HCEC 1CT (cell line): ENCODE results near the gene UBE2N.

Experiments used
- DNase-seq: peaks from one replicate; pipeline ENCODE4 v3.0.0-alpha.2; 2017

Gene UBE2N, protein sequence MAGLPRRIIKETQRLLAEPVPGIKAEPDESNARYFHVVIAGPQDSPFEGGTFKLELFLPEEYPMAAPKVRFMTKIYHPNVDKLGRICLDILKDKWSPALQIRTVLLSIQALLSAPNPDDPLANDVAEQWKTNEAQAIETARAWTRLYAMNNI

DNA sequence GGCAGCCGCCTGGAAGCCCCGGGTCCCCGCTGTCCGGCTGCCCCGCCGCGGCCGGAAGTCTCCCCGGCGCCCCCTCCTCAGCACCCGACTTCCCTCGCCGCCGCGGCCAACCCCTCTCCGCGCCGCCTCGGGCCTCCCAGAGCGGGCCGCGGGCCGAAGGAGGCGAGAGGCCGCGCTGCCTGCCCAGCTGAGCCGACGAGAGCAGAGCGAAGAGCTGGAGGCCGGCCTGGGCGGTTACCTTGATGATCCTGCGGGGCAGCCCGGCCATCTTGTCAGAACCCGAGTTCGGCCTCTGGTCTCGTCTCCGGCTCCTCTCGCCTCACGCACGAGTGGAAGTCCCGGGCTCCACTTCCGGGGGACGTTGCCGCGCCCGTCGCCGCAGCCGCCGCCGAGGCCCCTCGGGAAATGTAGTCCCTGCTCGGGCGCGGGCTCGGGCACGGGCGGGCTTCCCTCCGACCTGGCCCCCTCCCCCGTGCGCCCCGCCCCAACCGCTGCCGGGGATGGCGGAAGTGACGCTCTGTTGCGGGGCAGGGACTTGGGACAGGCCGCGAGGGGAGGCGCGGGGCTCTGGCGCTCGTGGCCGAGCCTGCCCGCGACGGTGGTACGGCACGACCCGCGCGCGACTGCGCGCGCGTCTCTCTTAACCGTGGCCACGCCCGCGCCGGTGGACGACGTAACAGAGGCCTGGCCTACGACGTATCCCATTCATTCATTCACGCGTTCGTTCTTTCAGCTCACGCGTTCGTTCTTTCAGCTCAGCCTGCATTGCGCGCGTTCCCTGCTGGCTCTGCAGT is at the start of gene UBE2N:
Gene UBE2N, minus strand, starts transcription at position 331 of the 794 bp plus-strand sequence. Its CDS starts 63 bp downstream, at position 268.
- DNase-seq = peak; percentile 94

GRCh38 chr12:93484315-93484981 is 42.7 kb upstream of the UBE2N start:
- peak; percentile 65 for DNase-seq

DNA sequence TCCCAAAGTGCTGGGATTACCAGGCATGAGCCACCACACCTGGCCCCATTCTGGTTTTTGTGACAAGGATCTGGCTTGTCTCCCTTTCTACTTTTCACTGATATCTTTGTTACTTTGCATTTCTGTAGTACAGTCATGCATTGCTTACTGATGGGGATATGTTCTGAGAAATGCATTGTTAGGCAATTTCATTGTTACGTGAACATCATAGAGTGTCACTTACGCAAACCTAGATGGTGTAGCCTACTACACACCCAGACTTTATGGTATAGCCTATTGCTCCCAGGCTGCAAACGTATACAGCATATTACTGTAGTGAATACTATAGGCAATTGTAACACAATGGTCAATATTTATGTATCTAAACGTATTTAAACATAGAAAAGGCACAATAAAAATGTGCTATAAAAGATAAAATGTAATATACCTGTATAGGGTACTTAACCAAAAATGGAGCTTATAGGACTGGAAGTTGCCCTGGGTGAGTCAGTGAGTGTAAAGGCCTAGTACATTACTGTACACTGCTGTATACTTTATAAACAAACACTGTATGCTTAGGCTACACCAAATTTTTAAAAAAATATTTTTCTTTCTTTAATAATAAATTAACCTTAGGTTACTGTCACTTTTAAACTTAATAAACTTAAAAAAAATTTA is 41.5 kb upstream of the UBE2N start:
- DNase-seq = no peak

- no peak for DNase-seq
Observed at GRCh38 chr12:93482721-93483120, 41.0 kb upstream of the UBE2N start.

DNA sequence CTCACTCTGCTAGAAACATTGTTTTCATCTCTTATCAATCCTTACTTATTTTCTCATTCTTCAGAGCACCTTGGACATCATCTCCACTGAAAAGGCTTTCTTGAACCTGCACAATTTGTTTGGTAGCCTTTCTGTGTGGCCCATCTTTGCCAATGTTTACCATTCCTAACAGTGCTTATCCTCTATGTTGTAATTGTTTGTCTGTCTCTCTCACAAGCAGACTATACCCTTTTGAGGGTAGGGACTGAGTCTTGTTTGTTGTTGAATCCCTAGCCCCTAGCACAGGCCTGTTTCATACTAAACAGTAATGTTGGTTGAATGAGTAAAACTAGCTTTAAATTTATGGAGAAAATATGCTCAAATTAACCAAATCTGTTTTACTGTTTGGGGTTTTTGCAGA is 34.8 kb upstream of the UBE2N start:
- DNase-seq = no peak

GRCh38 chr12:93469386-93469785 is 27.6 kb upstream of the UBE2N start:
- DNase-seq = no peak

GRCh38 chr12:93468008-93468371 is 26.2 kb upstream of the UBE2N start:
- no peak for DNase-seq

DNA sequence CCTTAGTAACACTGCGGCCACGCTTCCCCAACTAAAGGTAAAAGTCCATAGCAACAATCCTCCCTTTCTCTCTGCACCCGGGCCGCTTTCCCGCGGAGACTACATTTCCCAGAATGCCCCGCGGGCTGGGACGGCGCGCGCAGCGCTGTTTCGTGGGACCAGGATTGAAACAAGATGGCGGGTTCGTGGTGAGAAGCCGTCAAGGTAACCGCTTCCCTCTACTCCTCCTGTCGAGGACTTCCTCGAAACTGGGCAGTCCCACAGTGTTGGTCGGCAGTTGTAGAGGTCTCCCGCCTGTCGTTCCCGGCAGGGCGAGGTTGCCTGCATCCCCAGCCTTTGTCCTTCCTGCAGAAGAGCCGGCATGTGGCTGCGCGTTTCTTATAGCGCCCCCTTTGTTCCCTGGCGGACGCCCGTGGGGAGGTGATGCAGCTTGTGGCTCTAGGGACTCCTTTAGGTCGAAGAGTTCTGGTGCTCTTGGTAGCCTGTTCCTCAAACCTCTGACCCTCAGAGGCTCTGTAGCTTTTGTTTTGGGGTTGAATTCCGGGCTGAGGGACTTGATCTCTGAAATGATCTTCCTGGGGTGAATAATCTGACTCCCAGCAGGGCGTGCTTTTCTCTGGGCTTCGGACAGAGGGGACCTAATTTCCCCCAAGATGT is 25.7 kb upstream of the UBE2N start, which contains the start of gene MRPL42:
Gene MRPL42, plus strand, starts transcription at position 164 of the 657 bp plus-strand sequence. CDS start 1,772 bp downstream, outside the sequence.
- peak; percentile 84 for DNase-seq

DNA sequence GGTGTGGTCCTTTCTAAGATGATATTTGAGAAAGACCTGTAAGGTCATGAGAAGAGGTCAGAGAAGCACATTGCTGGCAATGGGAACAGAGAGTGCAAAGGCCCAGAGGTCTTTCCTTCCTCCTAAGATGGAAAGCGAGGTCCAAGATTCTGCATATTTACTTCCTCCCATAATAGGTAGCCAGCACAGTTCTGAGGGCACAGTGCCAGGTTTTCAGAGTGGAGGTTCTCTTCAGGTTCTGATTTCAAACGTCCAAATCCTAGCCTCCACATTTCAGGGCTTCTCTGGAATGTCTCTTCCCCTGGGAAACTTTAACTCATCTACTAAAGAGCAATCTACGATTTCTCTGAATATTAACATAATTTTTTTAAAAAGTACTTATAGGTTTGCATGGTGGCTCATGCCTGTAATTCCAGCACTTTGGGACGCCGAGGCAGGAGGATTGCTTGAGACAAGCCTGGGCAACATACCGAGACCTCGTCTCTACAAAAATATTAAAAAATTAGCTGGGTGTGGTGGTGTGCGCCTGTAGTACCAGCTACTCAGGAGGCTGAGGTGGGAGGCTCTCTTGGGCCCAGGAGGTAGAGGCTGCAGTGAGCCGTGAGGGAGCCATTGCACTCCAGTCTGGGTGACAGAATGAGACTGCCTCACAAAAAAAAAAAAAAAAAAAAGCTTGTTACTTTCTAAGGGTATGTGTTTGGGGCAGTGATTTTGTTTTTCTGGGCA is 25.0 kb upstream of the UBE2N start:
- DNase-seq = no peak

DNA sequence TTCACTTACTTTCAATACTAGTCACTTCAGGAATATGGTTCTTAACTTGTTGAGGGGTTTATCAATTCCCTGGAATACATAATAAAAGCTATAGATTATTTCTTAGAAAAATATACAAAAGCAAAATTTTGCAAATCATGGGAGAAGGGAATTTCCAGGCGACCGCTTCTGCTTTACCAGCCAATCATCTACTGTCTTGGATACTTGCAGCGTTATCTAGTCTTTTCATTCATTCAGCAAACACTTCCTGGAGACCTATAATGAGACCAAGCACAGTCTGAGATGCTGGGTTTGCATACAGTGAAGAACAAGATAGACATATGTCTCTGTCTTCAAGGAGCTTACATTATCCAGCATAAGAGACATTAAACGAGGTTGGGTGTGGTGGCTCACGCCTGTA is 24.1 kb upstream of the UBE2N start:
- DNase-seq = no peak

DNA sequence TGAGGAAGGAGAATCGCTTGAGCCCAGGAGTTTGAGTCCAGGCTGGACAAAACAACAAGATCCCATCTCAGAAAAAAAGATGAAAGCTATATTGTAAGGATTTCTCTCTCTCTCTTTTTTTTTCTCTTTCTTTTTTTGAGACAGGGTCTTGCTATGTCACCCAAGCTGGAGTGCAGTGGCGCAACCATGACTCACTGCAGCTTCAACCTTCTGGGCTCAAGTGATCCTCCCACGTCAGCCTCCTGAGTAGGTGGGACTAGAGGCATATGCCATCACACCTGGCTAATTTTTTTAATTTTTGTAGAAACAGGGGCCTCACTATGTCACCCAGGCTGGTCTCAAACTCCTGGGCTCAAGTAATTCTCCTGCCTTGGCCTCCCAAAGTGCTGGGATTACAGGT is 19.8 kb upstream of the UBE2N start:
- no peak for DNase-seq

DNA sequence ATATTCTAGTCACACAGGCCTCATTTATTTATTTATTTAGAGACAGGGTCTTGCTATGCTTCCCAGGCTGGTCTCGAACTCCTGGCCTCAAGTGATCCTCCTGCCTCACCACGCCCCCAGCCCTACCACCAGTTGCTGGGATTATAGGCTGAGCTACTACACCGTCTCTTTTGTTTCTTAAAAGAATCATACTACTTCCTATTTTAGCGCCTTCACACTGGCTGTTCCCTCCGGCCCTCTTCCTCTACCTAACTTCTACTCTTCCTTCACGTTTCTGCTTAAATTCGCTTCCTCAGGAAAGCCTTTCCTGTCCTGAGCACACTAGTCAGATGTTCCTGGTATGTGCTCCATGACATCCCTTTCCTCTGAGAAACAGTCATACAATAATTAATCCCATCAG is 19.2 kb upstream of the UBE2N start:
- DNase-seq = no peak

GRCh38 chr12:93460003-93460402 is 18.3 kb upstream of the UBE2N start:
- DNase-seq = no peak

- no peak for DNase-seq
Observed at GRCh38 chr12:93459097-93459496, 17.4 kb upstream of the UBE2N start.

DNA sequence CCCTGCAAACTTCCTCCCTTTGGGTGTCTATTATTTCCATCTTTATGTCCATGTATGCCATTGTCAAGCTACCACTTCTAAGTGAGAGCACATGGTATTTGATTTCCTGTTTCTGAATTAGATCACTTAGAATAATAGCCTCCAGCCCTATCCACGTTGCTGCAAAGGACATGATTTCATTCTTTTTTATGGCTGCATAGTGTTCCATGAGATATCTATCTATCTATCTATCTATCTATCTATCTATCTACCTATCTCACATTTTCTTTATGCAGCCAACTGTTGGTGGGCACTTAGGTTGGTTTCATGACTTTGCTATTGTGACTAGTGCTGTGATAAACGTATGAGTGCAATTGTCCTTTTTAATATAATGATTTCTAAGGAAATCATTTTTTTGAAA is 14.3 kb upstream of the UBE2N start:
- no peak for DNase-seq

DNA sequence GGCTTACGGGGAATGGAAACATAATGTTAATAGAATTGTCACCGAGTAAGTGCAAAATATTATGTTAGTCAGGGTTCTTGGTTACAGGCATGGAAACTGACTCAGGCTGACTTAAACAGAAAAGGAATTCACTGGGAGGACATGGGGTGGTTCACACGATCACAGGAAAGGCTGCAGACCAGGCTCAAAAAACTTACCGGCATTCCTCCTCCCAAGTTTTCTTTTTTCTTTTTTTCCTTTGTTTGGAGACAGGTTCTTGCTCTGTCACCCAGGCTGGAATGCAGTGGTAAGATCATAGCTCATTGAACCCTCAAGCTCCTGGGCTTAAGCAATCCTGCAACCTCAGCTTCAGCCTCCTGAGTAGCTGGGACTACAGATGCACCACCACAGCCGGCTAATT is 11.9 kb upstream of the UBE2N start:
- peak; percentile 63 for DNase-seq

DNA sequence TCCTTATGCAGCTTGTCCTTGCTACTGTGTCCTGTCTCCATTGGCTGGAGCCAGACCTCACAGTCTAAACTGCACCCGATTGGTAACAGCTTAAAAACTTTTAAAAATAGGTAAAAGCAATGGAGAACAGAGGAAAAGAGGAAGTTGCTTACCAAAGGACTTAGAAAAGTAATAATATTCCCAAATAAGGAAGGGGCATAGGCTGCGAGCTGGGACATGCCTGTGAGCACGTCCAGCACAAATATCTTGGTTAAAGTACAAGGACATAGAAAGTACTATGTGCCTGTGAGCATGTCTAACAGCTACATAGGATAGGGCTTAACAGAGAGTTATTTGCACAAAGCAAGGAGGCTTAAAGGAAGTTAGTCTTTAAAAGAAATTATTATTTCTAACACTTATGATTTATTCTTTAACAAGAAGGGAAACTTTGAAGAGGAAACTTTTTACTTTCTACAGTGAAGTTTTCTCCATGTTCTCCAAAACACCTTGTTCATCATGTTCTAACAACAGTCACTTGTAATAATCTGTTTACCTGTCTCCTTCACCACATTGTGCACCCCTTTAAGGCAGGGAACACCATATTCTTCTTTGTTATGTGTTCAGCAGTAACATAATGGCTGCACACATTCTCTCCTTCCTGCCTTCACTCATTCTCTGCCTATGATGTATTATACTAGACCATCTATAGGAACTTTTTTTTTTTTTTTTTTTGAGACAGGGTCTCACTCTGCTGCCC is 9.8 kb upstream of the UBE2N start:
- no peak for DNase-seq

DNA sequence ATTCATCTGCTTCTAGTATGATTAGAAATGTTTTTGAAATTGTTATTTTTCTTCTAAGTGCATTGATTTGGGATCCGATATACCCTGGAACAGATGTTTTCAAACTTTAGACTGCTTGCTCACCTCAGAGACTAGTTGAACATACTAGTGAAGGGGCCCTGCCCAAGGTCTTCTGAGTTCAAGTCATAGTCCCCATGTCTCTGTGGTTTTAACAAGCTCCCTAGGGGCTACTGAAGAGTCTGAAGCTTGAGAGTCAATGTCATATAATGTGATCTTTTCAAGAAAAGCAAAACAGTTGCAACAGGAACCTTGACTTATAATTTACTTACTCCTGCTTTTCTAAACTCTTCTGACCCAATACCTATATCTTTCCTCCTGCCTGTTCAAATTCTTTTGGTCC is 7.5 kb upstream of the UBE2N start:
- no peak for DNase-seq

DNA sequence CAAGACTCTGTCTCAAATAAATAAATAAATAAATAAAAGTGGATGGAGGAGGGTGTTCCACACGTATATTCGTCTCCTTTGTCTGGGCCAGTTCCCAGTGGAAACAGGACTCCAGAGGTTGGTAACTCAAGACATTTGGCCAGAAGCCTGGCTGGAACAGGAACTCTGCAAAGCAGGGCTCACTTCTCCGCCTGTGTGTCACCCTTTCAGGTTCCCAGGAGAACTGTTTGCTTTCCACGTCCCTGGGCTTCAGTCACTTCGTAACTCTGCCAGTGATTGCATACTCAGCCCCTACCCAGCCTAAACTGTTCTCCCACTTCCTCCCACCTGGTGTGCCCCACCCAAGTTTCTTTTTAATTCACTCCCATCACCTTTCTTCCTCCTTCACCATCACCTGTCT is 7.0 kb upstream of the UBE2N start:
- no peak for DNase-seq

- DNase-seq = no peak
Observed at GRCh38 chr12:93447555-93448290, 6.0 kb upstream of the UBE2N start.

GRCh38 chr12:93443576-93443975 is 1.8 kb upstream of the UBE2N start:
- no peak for DNase-seq
